ENCODE results near the gene PVALB.

GRCh38 chr22:36798674-36799066, 18.2 kb downstream of the PVALB start:
- TF ChIP-seq CTCF (IDR thresholded peaks at IDR 0.05): no peak
- no peak for TF ChIP-seq REST (IDR thresholded peaks at IDR 0.05; ENCODE audit: low read depth, low read length)
- TF ChIP-seq RAD21 (IDR thresholded peaks at IDR 0.05; ENCODE audit: low read length): no peak

Data from SK-N-SH (cell line).